BLaER1 treated with 17β-estradiol and CSF1 and Interleukin-3, amounts not matched to agents 10 nM and 100 nM (cell line): Measurements from ENCODE around the gene ARID1B.

Experiments
- H3K27ac ChIP-seq, 11 experiments: shearing (Covaris generic); formaldehyde crosslinking; 2 replicates each; pipeline ENCODE4 v1.8.1; 2022
- H3K27me3 ChIP-seq, 11 experiments: shearing (Covaris generic); formaldehyde crosslinking; 2 replicates each; pipeline ENCODE4 v1.8.1; 2022
- H3K36me3 ChIP-seq, 11 experiments: shearing (Covaris generic); formaldehyde crosslinking; 2 replicates each; pipeline ENCODE4 v1.8.1; 2022
- H3K4me1 ChIP-seq, 10 experiments: shearing (Covaris generic); formaldehyde crosslinking; 2 replicates each; pipeline ENCODE4 v1.8.1; 2022
- H3K4me2 ChIP-seq, 11 experiments: shearing (Covaris generic); formaldehyde crosslinking; 2 replicates each; pipeline ENCODE4 v1.8.1; 2022
- H3K4me3 ChIP-seq, 10 experiments: shearing (Covaris generic); formaldehyde crosslinking; 2 replicates each; pipeline ENCODE4 v1.8.1; 2022
- H3K9ac ChIP-seq, 11 experiments: shearing (Covaris generic); formaldehyde crosslinking; 2 replicates each; pipeline ENCODE4 v1.8.1; 2022
- H3K9me3 ChIP-seq, 11 experiments: shearing (Covaris generic); formaldehyde crosslinking; replicated peaks in 1 of 11; 2 replicates each; pipeline ENCODE4 v1.8.1; 2022
- H4K20me1 ChIP-seq, 11 experiments: shearing (Covaris generic); formaldehyde crosslinking; 2 replicates each; pipeline ENCODE4 v1.8.1; 2022
- Cebpa-rat ChIP-seq, 11 experiments: shearing (Covaris generic); IDR thresholded peaks; 2 replicates each; pipeline ENCODE4 v1.8.1; 2022

Gene ARID1B

DNA sequence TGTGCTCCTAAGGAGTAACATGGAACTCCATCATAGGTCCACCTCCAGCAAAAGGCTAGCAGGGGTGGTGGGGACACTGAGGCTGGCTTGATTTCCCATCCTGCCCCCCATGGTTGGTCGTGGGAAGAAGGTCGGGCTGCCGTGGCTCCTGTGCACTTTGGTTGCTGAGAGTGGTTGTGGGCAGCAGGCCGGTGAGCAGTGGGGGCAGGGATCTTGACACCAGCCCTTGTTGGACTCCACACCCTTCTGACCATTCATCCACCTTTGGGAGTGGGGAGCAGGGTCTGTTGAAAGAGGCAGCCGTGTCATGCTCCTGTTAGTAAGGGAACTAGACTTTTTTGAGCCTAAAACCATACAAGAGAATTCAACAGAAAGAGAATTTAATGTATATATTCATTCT is 175.2 kb downstream of the ARID1B start:
- Histone ChIP-seq H3K9ac (peak overlapping the region in 2 of 11 experiments; percentile 19 to 40; a peak in 1 of 22 replicates), H3K4me2 (peak overlapping the region; percentile 56 to 91 (median 69)), H3K27ac (peak overlapping the region in 9 of 11 experiments; percentile 3 to 55 (median 23); a peak in 12 of 22 replicates), H3K4me3 (peak overlapping the region in 1 of 10 experiments; percentile 35; a peak in 1 of 20 replicates), H3K36me3 (peaks cover 0 to 25% (median 15%) of the 10 kb centered on the region in 11 experiments; a peak in 12 of 22 replicates), H3K9me3 (0 out of 22 replicates have a peak, but pooled peaks cover 0 to 3% (median 0%) of the 10 kb centered on the region in 11 experiments), H3K27me3 (no peaks in the 10 kb centered on the region), H4K20me1 (peaks cover 51 to 96% (median 92%) of the 10 kb centered on the region in 11 experiments), H3K4me1 (peaks cover 39 to 55% (median 46%) of the 10 kb centered on the region in 10 experiments)
- no peak for TF ChIP-seq Cebpa-rat (IDR thresholded peaks at IDR 0.05)

DNA sequence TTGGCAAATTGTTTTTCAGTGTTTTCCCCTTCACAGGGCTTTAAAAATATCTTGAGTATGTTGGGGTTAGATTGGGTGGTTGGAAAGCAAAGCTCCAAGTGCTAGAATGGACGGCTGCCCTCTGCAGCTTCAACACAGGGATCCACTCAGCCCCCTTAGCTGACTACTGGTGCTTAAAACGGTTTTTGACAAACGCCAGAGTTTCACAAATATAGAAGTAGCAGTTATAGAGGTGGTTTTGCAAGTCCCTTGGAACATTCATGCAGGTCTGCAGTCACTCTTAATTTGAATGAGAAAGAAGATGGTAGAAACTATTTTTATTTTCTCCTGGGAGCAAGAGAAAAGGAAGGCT is 175.9 kb downstream of the ARID1B start:
- H4K20me1 ChIP-seq, result peaks cover 44 to 96% (median 92%) of the 10 kb centered on the region in 11 experiments
- peaks cover 39 to 55% (median 46%) of the 10 kb centered on the region in 10 experiments for H3K4me1 ChIP-seq
- no peaks in the 10 kb centered on the region for H3K27me3 ChIP-seq
- peak overlapping the region in 3 of 10 experiments; percentile 11 to 35 (median 13); a peak in 2 of 20 replicates for H3K4me3 ChIP-seq
- H3K36me3 ChIP-seq, result peaks cover 0 to 31% (median 16%) of the 10 kb centered on the region in 11 experiments; a peak in 12 of 22 replicates
- H3K9ac ChIP-seq, result peak overlapping the region in 5 of 11 experiments; percentile 11 to 40 (median 19); a peak in 5 of 22 replicates
- no peak for TF ChIP-seq Cebpa-rat (IDR thresholded peaks at IDR 0.05)
- 0 out of 22 replicates have a peak, but pooled peaks cover 0 to 8% (median 0%) of the 10 kb centered on the region in 11 experiments for H3K9me3 ChIP-seq
- H3K4me2 ChIP-seq, result peak overlapping the region; percentile 56 to 91 (median 69)
- H3K27ac ChIP-seq, result peak overlapping the region in 9 of 11 experiments; percentile 9 to 55 (median 25); a peak in 11 of 22 replicates

DNA sequence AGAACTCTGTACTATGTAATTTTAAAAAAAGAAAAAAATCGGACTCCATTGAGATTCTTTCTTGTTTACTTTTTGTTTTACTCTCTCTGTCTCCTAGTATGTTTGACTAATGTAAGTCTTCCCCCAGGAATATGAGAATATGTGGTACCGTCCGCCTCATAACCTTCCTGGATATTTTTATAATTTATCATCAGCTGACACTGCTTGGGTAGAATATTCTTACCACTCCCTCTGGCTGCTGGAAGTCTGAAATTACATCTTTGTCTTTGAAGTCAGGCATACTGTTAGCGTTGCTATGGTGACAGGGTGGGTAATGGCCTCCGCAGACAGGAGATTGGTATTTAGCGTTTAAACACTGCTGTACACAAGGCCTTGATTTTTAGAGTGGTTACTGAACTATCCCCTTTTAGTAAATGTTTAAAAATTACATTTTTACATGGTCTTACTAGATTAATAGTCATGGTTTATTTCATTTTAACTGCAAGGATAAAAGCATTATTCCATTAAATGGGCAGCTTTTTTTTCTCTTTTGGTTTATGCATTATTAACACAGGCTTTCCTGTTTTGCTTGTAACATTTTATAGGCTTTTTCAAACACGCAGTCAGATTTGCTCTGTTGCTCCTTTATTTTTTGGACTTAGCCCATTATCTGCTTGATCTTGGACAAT is 176.4 kb downstream of the ARID1B start:
- H3K4me2 ChIP-seq, result peak overlapping the region; percentile 56 to 91 (median 69)

DNA sequence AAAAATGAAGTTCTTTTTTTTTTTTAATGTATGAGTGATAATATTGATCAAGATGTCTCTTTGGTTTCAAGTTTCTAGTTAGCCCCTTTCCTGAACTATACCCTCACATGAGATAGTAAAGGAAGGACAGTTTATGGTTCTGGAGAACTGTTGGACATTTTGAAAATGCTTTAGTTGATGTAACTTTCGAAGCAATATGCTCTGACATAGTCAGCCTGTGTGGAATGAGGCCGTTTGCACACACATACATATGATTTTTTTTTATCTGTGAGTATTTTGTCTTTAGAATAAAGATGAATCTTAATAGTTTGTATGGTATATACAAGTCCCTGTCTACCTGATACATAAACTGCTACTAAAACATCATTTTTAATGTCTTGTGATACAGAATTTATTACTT is 177.0 kb downstream of the ARID1B start:
- Histone ChIP-seq H3K27me3 (no peaks in the 10 kb centered on the region), H3K4me2 (peak overlapping the region in 9 of 11 experiments; percentile 56 to 91 (median 69); a peak in 15 of 22 replicates), H4K20me1 (peaks cover 40 to 96% (median 90%) of the 10 kb centered on the region in 11 experiments), H3K9ac (no peak overlapping the region), H3K27ac (peak overlapping the region in 1 of 11 experiments; percentile 50; a peak in 2 of 22 replicates), H3K36me3 (peaks cover 0 to 40% (median 16%) of the 10 kb centered on the region in 11 experiments; a peak in 11 of 22 replicates), H3K4me1 (peaks cover 39 to 55% (median 46%) of the 10 kb centered on the region in 10 experiments), H3K9me3 (0 out of 22 replicates have a peak, but pooled peaks cover 0 to 10% (median 0%) of the 10 kb centered on the region in 11 experiments), H3K4me3 (no peak overlapping the region)
- TF ChIP-seq Cebpa-rat (IDR thresholded peaks at IDR 0.05), result no peak

More for the DNA sequence above, 176.4 kb downstream of the ARID1B start:
- H3K36me3 ChIP-seq, result peaks cover 0 to 34% (median 16%) of the 10 kb centered on the region in 11 experiments; a peak in 12 of 22 replicates
- peak overlapping the region in 5 of 11 experiments; percentile 11 to 40 (median 19); a peak in 4 of 22 replicates for H3K9ac ChIP-seq
- no peaks in the 10 kb centered on the region for H3K27me3 ChIP-seq
- peak overlapping the region in 8 of 11 experiments; percentile 9 to 55 (median 26); a peak in 8 of 22 replicates for H3K27ac ChIP-seq
- 0 out of 22 replicates have a peak, but pooled peaks cover 0 to 10% (median 0%) of the 10 kb centered on the region in 11 experiments for H3K9me3 ChIP-seq
- H3K4me3 ChIP-seq, result peak overlapping the region in 3 of 10 experiments; percentile 11 to 35 (median 13); a peak in 2 of 20 replicates
- peaks cover 39 to 55% (median 46%) of the 10 kb centered on the region in 10 experiments for H3K4me1 ChIP-seq
- H4K20me1 ChIP-seq, result peaks cover 40 to 96% (median 92%) of the 10 kb centered on the region in 11 experiments
- TF ChIP-seq Cebpa-rat (IDR thresholded peaks at IDR 0.05), result no peak

DNA sequence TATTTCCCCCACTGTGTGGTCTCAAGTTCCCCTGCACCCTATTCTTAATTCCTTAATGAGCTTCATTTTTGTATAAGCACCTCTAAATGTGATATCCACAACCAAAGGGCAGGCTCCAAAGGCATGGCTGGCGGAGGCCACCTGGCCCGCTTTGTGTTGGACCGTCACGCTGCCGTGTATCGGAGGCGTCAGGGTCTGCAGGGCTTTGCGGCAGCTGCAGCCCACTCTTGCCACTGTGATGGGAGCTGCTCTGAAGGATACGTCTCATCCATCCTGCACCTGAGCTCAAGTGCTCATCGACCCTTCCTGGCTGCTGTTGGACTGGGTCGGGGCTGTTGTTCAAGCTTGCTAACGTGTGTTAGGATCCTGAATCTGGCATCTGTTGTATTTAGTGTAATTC is 177.6 kb downstream of the ARID1B start:
- Histone ChIP-seq H3K27me3 (no peaks in the 10 kb centered on the region), H3K4me2 (peak overlapping the region; percentile 3 to 91 (median 44); a peak in 18 of 22 replicates), H3K4me3 (no peak overlapping the region), H3K9ac (no peak overlapping the region), H3K27ac (no peak overlapping the region), H3K4me1 (peaks cover 39 to 55% (median 46%) of the 10 kb centered on the region in 10 experiments), H4K20me1 (peaks cover 40 to 96% (median 87%) of the 10 kb centered on the region in 11 experiments), H3K9me3 (0 out of 22 replicates have a peak, but pooled peaks cover 0 to 10% (median 0%) of the 10 kb centered on the region in 11 experiments), H3K36me3 (peaks cover 0 to 38% (median 13%) of the 10 kb centered on the region in 11 experiments; a peak in 9 of 22 replicates)
- no peak for TF ChIP-seq Cebpa-rat (IDR thresholded peaks at IDR 0.05)

DNA sequence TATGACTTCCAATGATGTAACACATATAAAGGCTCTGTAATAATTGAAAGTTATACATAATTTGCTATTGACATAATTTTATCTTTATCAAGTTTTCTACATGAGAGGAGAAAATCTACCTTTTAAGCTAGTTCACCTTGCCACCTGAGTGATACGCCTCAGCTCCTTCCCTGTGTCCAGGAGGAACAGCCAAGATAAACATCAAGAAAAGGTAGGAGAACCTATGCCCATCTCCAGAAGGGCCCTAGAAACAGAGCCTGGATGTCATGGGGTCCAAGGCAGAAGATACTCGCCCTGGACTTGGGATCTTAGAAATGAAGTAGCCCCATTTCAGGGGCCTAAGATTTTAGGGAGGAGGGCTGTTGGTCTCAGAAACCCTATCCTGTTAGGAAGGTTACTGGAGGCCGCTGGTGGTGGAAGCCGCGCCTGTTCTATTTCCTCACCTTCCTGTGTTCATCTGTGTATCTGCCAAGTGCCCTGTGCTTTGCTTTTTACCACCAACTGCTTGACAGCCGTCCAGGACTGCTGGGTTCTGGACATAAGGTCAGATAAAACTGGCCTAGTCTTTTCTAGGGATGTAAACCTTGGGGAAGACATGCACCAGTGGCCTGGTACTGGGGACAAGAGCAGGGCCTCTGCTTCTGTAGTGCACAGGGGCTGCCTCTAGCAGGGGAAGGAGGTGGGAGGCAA is 178.5 kb downstream of the ARID1B start:
- no peaks in the 10 kb centered on the region for H3K27me3 ChIP-seq
- TF ChIP-seq Cebpa-rat (IDR thresholded peaks at IDR 0.05), result no peak
- peaks cover 39 to 55% (median 45%) of the 10 kb centered on the region in 10 experiments for H3K4me1 ChIP-seq
- peaks cover 40 to 97% (median 87%) of the 10 kb centered on the region in 11 experiments for H4K20me1 ChIP-seq
- H3K36me3 ChIP-seq, result peaks cover 0 to 35% (median 13%) of the 10 kb centered on the region in 11 experiments; a peak in 10 of 22 replicates
- H3K9ac ChIP-seq, result no peak overlapping the region; a peak in 1 of 22 replicates
- 0 out of 22 replicates have a peak, but pooled peaks cover 0 to 6% (median 0%) of the 10 kb centered on the region in 11 experiments for H3K9me3 ChIP-seq
- H3K4me2 ChIP-seq, result peak overlapping the region in 10 of 11 experiments; percentile 15 to 91 (median 46); a peak in 17 of 22 replicates
- no peak overlapping the region for H3K4me3 ChIP-seq
- H3K27ac ChIP-seq, result peak overlapping the region in 3 of 11 experiments; percentile 1 to 16 (median 15); a peak in 2 of 22 replicates

DNA sequence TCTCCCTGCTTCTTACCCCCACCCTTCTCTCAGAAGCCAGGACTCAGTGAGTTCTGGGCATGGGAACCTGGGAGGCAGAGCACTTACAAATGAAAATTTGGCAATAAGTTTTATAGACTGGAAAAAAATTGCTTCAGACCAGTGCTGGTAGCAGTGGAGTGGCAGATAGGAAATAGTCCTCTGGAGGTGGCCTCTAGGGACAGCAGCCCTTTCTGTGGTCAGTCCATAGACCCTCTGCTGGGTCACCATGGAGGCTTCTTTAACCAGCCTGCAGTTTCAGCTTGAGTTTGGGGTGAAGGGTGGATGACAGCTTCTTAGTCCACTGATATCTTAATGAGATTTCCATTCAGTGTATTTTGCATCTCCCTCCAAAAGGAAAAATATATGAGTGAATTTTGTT is 179.1 kb downstream of the ARID1B start:
- peaks cover 39 to 55% (median 45%) of the 10 kb centered on the region in 10 experiments for H3K4me1 ChIP-seq
- no peak overlapping the region for H3K4me3 ChIP-seq
- no peak overlapping the region for H3K9ac ChIP-seq
- no peak for TF ChIP-seq Cebpa-rat (IDR thresholded peaks at IDR 0.05)
- H4K20me1 ChIP-seq, result peaks cover 41 to 100% (median 93%) of the 10 kb centered on the region in 11 experiments
- peak overlapping the region in 1 of 11 experiments; percentile 15; a peak in 1 of 22 replicates for H3K27ac ChIP-seq
- H3K36me3 ChIP-seq, result peaks cover under 1 to 40% (median 16%) of the 10 kb centered on the region in 11 experiments; a peak in 14 of 22 replicates
- H3K27me3 ChIP-seq, result no peaks in the 10 kb centered on the region
- peak overlapping the region in 7 of 11 experiments; percentile 39 to 91 (median 52); a peak in 12 of 22 replicates for H3K4me2 ChIP-seq
- H3K9me3 ChIP-seq, result peaks cover 0 to 10% (median 0%) of the 10 kb centered on the region in 11 experiments; a peak in 3 of 22 replicates
